PFSK-1 (cell line): Measurements from ENCODE around the gene ZNF182.

Experiments used
- POLR2AphosphoS5 ChIP-seq: IDR thresholded peaks from 2 replicates; pipeline ENCODE4 v1.6.1; 2012; ENCODE audit warnings: low read depth, mild to moderate bottlenecking, control low read depth, low read length, moderate library complexity
- REST ChIP-seq, 2 experiments: IDR thresholded peaks; 2 replicates each; pipeline versions ENCODE4 v1.6.1 to v1.8.0; 2011 to 2012; ENCODE audit warnings: low read depth in 2 of 2, low read length in 2 of 2, control low read depth in 1 of 2, inconsistent platforms in 1 of 2, mild to moderate bottlenecking in 1 of 2, moderate library complexity in 1 of 2; ENCODE audit not compliant: insufficient read depth in 1 of 2
- SIN3A ChIP-seq: IDR thresholded peaks from 2 replicates; pipeline ENCODE4 v1.6.1; 2012; ENCODE audit warnings: mild to moderate bottlenecking, low read length, moderate library complexity, borderline replicate concordance; ENCODE audit not compliant: insufficient read depth
- TAF1 ChIP-seq: IDR thresholded peaks from 2 replicates; pipeline ENCODE4 v1.6.1; 2012; ENCODE audit warnings: low read length, control low read depth, borderline replicate concordance; ENCODE audit not compliant: insufficient read depth

- no peak for TF ChIP-seq REST (IDR thresholded peaks at IDR 0.05; ENCODE audit: insufficient read depth in 1 of 2, low read depth in 2 of 2, low read length in 2 of 2)
- no peak for TF ChIP-seq POLR2AphosphoS5
- no peak for TF ChIP-seq TAF1
- no peak for TF ChIP-seq SIN3A
Measured at GRCh38 chrX:48002319-48002718, 1.5 kb downstream of the ZNF182 start.
